Measurements from ENCODE around the gene IRF2BP2. TPM values are rescaled to one million over a fixed set of nuclear protein-coding genes. Genes with fewer than 3 reads are reported as not detected.

IRF2BP2 gene
- polyA plus RNA-seq, 2 of the 4 experiments (the other 2 are of a cell fraction), result 38.2 to 53.5 TPM

GRCh38 chr1:234601301-234602017 lies 8.5 kb downstream of the IRF2BP2 start (continued):
- TF ChIP-seq ZFP36 (IDR thresholded peaks at IDR 0.05; ENCODE audit: borderline replicate concordance, partially characterized antibody) (no peak), HOXB5 (CRISPR knock-in tag; IDR thresholded peaks at IDR 0.05) (peak; percentile 37; the same call in 1 of the 2 replicates), CHD4 (IDR thresholded peaks at IDR 0.05; ENCODE audit: borderline replicate concordance) (no peak), NPAS2 (CRISPR knock-in tag; IDR thresholded peaks at IDR 0.05; ENCODE audit: borderline replicate concordance) (no peak), RARB (CRISPR knock-in tag; IDR thresholded peaks at IDR 0.05) (no peak), KDM5A (IDR thresholded peaks at IDR 0.05) (no peak), CEBPB (IDR thresholded peaks at IDR 0.05) (peak; percentile 96 to 99), HMGXB4 (CRISPR knock-in tag; IDR thresholded peaks at IDR 0.05; ENCODE audit: borderline replicate concordance) (no peak; the same call in 1 of the 2 replicates), USF2 (IDR thresholded peaks at IDR 0.05) (no peak), ESRRA (IDR thresholded peaks at IDR 0.05; ENCODE audit: borderline replicate concordance, low read length) (no peak), HEYL (CRISPR knock-in tag; IDR thresholded peaks at IDR 0.05) (no peak), KDM1A (IDR thresholded peaks at IDR 0.05; ENCODE audit: low read depth) (no peak), POLR2A (IDR thresholded peaks at IDR 0.05; ENCODE audit: low read length) (no peak), HES2 (IDR thresholded peaks at IDR 0.05) (no peak), JUNB (IDR thresholded peaks at IDR 0.05) (no peak), BCL3 (IDR thresholded peaks at IDR 0.05) (no peak), GATA3 (IDR thresholded peaks at IDR 0.05; ENCODE audit: borderline replicate concordance) (peak; percentile 60; the same call in 1 of the 2 replicates), ATOH8 (CRISPR knock-in tag; IDR thresholded peaks at IDR 0.05; ENCODE audit: low read depth) (no peak), CTCF (IDR thresholded peaks at IDR 0.05) (no peak), BHLHE40 (IDR thresholded peaks at IDR 0.05; ENCODE audit: low read depth, low read length) (no peak), MAX (IDR thresholded peaks at IDR 0.05) (no peak), HOXA7 (CRISPR knock-in tag; IDR thresholded peaks at IDR 0.05) (peak; percentile 95), CBX8 (IDR thresholded peaks at IDR 0.05) (no peak), JUN (IDR thresholded peaks at IDR 0.05) (0 out of 5 replicates have a peak, but pooled peaks of 1 of the 2 experiments have one; percentile 13), CHD2 (IDR thresholded peaks at IDR 0.05; ENCODE audit: low read length, partially characterized antibody) (no peak), HDAC2 (IDR thresholded peaks at IDR 0.05) (no peak), E2F6 (IDR thresholded peaks at IDR 0.05; ENCODE audit: borderline replicate concordance, low read depth) (no peak), NR3C1 (IDR thresholded peaks at IDR 0.05) (no peak), EHF (CRISPR knock-in tag; IDR thresholded peaks at IDR 0.05) (0 out of 2 replicates have a peak, but pooled peaks have one; percentile 33), RAD21 (conservative IDR thresholded peaks at IDR 0.05 in 1 of 2, IDR thresholded peaks at IDR 0.05 in 1 of 2) (no peak), ZC3H11A (IDR thresholded peaks at IDR 0.05) (no peak), NFE2L2 (conservative IDR thresholded peaks at IDR 0.05; ENCODE audit: low read length) (no peak), ELK1 (IDR thresholded peaks at IDR 0.05; ENCODE audit: low read depth, low read length) (no peak), RCOR1 (IDR thresholded peaks at IDR 0.05; ENCODE audit: low read depth, low read length) (no peak)

All from A549 (cell line).